ENCODE data around the gene NLRP9.
"Not testable (repeated sequence)": the region's sequence is repeated elsewhere in the genome, so short reads cannot be mapped to it uniquely, and the experiment has no call there.

NLRP9 gene

DNA sequence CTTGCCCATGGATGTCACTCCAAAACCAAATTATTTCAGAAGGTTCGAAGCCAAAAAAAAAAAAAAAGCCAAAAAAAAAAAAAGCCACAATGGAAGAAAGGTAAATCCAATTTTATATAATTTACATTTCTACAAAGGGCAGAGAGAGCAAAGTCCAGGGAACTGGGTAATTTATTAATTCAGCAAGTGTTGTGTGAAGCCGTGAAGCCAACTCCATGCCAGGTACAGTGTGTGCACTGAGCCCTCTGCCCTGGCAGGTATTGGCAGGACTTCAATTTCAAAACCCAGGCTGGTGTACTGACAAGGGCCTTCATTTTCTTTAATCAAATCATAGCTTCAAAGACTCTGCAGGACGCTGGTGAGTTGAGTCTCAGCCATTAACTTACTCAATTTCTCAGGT, 15.2 kb upstream of the NLRP9 start:
- TF ChIP-seq, protein P1, sequence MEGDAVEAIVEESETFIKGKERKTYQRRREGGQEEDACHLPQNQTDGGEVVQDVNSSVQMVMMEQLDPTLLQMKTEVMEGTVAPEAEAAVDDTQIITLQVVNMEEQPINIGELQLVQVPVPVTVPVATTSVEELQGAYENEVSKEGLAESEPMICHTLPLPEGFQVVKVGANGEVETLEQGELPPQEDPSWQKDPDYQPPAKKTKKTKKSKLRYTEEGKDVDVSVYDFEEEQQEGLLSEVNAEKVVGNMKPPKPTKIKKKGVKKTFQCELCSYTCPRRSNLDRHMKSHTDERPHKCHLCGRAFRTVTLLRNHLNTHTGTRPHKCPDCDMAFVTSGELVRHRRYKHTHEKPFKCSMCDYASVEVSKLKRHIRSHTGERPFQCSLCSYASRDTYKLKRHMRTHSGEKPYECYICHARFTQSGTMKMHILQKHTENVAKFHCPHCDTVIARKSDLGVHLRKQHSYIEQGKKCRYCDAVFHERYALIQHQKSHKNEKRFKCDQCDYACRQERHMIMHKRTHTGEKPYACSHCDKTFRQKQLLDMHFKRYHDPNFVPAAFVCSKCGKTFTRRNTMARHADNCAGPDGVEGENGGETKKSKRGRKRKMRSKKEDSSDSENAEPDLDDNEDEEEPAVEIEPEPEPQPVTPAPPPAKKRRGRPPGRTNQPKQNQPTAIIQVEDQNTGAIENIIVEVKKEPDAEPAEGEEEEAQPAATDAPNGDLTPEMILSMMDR (IDR thresholded peaks at IDR 0.05; ENCODE audit: control insufficient read depth, extremely low read depth, insufficient read depth) = no peak
- no peak for DNase-seq (ENCODE audit: low read depth)
- H3K4me3 ChIP-seq (ENCODE audit: low read depth, low read length) = no peak overlapping the region

DNA sequence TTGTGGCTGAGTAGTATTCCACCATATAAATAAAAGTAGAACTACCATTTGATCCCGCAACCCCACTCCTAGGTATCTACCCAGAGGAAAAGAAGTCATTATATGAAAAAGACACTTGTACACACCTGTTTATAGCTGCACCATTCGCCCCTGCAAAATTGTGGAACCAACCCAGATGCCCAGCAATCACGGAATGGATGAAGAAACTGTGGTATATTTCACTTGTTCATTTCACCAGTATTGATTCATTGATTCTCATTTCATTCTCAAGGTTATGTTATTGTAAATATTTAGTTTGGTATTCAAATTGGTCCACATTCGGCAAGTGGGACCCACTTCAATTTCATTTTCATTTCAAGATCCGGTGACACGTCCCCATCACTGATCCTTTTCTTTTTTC, 12.5 kb upstream of the NLRP9 start:
- DNase-seq (ENCODE audit: low read depth) = no peak
- TF ChIP-seq, protein P1 (IDR thresholded peaks at IDR 0.05; ENCODE audit: control insufficient read depth, extremely low read depth, insufficient read depth) = no peak
- no peak overlapping the region for H3K4me3 ChIP-seq (ENCODE audit: low read depth, low read length)

DNA sequence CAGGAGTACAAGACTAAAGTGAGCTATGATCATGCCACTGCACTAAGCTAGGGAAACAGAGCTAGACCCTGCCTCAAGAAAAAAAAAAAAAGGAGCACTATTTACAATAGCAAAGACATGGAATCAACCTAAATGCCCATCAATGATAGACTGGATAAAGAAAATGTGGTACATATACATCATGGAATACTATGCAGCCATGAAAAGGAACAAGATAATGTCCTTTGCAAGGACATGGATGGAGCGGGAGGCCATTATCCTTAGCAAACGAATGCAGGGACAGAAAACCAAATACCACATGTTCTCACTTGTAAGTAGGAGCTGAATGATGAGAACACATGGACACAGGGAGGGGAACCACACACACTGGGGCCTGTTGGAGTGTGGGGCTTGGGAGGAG, 7.8 kb downstream of the NLRP9 start:
- not testable (repeated sequence) for DNase-seq (ENCODE audit: low read depth); H3K4me3 ChIP-seq (ENCODE audit: low read depth, low read length)

DNA sequence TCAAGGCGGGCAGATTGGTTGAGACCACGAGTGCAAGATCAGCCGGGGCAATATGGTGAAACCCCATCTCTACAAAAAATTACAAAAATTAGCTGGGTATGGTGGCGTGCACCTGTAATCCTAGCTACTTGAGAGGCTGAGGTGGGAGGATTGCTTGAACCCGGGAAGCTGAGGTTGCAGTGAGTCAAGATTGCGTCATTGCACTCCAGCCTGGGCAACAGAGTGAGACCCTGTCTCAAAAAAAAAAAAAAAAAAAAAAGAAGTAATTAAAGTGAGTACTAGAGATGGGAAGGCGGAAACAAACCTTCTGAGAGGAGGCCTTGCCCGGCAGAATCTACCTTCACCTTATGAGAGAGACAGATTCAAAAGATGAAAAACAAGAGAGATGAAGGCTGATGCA, 14.7 kb downstream of the NLRP9 start:
- TF ChIP-seq, protein P1 (IDR thresholded peaks at IDR 0.05; ENCODE audit: control insufficient read depth, extremely low read depth, insufficient read depth) = no peak
- no peak for DNase-seq (ENCODE audit: low read depth)
- H3K4me3 ChIP-seq (ENCODE audit: low read depth, low read length) = no peak overlapping the region

DNA sequence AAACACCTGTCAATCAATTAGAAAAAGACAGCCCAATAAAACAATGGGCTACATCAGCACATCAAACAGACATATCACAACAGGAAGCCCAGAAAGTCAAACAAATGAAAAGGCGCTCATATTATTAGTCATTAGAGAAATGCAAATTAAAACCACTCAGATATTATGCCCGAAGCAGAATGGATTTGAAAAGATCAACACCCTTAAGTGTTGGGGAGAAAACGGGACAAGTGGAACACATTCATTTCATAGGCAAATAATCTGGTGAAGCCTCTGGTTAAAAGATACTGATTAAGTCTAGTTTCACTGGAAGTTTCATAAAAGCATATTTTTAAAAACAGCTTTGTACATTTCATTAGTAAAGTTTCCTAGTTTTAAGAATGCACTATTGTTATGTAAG, 17.4 kb downstream of the NLRP9 start:
- no peak for DNase-seq (ENCODE audit: low read depth)
- TF ChIP-seq, protein P1 (IDR thresholded peaks at IDR 0.05; ENCODE audit: control insufficient read depth, extremely low read depth, insufficient read depth) = no peak
- no peak overlapping the region for H3K4me3 ChIP-seq (ENCODE audit: low read depth, low read length)

DNA sequence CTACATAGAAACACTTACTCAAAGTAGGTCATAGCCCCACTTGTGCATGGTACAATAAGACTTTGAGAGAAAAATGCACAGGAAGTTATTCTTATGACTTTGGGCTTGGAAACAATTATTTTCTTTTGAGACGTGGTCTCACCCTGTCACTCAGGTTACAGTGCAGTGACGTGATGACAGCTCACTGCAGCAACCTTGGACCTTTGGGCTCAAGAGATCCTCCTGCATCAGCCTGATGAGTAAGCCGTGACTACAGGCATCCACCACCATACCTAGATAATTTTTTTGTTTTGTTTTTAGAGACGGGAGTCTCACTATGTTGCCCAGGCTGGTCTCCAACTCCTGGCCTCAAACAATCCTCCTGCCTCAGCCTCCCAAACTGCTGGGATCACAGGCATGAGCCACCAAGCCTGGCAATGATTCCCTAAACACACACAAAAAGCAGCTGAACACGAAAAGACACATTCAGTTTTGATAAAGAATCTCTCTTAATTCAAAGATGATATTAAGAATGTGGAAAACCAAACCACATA, 17.9 kb downstream of the NLRP9 start:
- no peak overlapping the region for H3K4me3 ChIP-seq (ENCODE audit: low read depth, low read length)
- DNase-seq (ENCODE audit: low read depth) = no peak
- TF ChIP-seq, protein P1 (IDR thresholded peaks at IDR 0.05; ENCODE audit: control insufficient read depth, extremely low read depth, insufficient read depth) = no peak

DNA sequence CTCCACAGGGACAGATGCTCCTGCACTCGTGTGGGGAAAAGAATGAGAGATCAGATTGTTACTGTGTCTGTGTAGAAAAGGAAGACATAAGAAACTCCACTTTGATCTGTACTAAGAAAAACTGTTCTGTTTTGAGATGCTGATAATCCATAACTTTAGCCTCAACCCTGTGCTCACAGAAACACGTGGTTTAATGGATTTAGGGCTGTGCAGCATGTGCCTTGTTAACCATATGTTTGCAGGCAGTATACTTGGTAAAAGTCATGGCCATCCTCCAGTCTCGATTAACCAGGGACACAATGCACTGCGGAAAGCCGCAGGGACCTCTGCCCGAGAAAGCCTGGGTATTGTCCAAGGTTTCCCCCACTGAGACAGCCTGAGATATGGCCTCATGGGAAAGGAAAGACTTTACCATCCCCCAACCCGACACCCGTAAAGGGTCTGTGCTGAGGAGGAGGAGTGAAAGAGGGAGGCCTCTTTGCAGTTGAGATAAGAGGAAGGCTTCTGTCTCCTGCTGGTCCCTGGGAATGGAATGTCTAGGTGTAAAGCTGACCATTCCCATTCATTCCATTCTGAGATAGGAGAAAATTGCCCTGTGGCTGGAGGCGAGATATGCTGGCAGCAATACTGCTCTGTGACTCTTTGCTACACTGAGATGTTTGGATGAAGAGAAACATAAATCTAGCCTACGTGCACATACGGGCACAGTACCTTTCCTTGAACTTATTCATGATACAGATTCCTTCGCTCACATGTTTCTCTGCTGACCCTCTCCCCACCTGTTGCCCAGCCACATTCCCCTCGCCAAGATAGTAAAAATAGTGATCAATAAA, 20.1 kb downstream of the NLRP9 start:
- DNase-seq (ENCODE audit: low read depth); H3K4me3 ChIP-seq (ENCODE audit: low read depth, low read length): not testable (repeated sequence)

DNA sequence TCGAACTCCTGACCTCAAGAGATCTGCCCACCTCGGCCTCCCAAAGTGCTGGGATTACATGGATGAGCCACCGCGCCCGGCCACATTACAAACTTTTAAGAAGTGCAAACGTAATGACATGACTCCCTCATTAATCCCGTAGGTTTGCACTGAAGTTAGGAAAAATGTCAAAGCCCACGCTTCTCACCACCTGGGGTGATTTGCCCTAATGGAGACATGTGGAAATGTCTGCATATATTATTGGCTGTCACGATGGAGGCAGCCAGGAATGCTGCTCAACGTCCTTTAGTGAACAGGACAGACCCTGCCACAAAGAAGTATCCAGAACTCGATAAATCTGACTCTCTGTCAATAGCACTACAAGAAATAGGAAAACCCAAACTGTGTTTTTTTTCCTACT, 21.0 kb downstream of the NLRP9 start:
- H3K4me3 ChIP-seq (ENCODE audit: low read depth, low read length) = no peak overlapping the region
- TF ChIP-seq, protein P1 (IDR thresholded peaks at IDR 0.05; ENCODE audit: control insufficient read depth, extremely low read depth, insufficient read depth) = no peak
- DNase-seq (ENCODE audit: low read depth) = no peak

All from LNCaP clone FGC (cell line).